Fibroblast of skin of scalp (primary cell): ENCODE results near the gene NPAS3.
A peak's percentile ranks its signal among the peaks of the same experiment; 100 is the strongest.

Experiments used
- DNase-seq: peaks from one replicate; pipeline ENCODE4 v3.0.0-alpha.2; 2013

The NPAS3 gene

DNA sequence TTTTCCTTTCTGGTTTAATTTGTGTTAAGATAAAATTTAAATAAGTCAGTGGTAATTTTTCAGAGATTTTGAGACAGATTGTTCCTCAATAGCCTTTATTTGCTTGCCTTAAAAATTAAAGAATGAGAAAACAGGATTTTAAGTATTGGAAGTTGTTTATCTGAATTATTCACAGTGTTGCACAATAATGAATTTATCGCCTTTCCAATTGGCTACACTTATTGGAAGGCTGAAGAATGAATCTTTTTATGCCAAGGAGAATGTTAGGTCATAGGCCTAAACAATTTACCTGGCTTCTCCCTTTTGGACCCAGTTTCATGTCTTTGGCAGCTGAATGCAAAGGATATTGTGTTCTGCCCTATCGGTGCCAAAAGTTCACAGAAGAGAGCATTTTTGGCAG lies 250.2 kb downstream of the NPAS3 start:
- no peak for DNase-seq

DNA sequence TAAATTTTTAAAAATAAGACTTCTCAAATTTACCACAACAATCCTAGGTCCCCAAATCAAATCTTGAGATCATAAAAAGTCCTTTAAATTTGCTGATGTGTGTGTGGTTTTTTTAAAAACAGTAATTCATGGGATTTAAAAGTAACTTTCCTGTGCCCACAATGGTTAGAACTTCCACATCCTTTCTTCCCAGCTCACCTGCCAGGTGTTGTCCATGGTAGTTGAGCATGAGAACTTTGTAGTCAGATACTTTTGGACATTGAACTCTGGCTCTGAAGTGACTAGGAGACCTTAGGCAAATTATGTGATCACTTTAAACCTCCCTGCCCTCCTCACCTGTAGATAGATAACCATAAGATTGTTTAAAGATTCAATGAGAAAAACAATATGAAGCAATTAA lies 253.2 kb downstream of the NPAS3 start:
- DNase-seq = no peak

DNA sequence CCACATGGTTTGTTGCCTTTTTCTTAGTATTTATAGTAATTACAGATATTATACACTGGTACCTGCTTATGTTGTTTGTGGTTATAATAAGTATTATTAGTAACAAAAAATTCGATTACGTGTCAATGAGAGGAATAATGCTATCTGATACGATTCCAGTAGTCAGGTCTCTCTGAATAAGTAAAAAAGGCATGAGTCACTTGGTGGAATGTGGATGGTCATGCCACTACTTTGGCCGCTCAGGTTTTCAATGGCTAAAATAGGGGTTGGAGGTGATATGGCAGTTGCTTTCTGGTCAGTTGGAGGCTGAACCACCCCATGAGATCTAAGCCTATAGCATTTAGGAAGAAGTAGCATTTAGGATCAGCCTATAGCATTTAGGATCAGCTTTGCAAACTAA lies 255.9 kb downstream of the NPAS3 start:
- no peak for DNase-seq

DNA sequence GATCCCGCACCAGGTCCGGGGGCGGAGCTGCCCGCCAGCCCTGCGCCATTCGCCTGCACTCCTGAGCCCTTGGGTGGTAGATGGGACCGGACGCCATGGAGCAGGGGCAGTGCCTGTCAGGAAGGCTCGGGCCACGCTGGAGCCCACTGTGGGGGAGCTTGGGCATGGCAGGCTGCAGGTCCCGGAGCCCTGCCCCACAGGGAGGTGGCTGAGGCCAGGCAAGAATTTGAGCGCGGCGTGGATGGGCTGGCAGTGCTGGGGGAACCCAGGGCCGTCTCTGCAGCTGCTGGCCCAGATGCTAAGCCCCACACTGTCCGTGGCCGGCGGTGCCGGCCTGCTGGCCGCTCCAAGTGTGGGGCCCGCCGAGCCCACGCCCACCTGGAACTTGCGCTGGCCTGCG lies 260.0 kb downstream of the NPAS3 start:
- DNase-seq = no peak

DNA sequence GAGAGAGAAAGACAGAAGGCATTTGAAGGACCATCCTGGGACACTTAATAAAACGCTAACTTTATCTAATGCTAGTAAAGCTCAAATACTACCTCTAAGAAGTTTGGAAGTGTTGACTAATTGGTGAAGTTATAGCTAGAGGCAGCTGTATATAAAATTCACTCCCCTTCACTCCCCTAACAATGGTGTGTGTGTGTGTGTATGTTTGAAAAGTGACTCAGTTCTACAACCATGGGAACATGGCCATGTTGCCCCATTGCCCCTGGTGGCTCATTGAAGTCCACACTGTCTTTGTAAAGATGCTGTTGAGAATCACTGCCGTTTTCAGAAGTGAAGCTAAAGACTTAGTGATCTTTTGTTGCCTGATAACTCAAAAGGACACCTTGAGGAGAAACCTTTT lies 262.4 kb downstream of the NPAS3 start:
- DNase-seq = no peak

DNA sequence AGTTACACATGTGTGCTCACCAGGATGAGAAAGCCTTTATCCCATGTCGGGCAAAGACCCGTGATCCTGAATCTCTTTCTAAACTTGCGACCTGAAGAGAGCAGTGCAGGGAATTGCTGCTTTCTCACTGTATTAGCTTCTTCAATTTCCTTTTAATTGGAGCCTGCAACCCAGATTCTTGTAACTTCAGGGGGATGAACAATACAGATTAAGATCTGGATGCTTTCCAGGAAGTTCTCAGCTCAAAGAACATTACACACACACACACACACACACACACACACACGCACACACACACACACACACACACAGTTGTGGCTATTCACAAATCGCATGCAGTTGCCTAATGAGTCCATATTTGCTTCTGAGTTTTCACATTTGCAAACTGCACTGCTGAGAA lies 268.3 kb downstream of the NPAS3 start:
- no peak for DNase-seq

DNA sequence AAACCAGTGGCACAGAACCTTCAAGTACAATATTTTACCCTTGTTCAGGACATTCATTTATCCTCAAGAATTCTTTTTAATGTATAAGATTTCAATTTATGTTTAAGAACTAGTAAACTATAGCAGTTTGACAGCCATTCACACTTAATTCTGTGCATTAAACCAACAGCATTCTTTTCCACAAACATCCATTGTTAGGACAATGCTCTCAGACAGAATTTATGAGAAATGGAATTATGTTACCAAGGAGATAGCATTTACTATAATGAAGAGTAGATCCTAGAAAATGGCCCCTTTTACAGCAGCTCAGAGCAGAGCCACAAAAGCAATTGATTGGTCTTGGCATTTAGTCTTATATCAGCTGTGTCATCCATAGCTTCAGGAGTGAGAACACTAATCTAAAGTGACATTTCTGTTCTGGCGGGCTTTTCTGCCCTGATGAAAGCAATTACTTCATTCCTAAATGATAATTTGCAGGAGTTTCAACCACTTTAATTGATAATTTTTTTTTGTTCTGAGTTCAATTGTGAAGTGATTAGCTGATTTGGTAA lies 268.9 kb downstream of the NPAS3 start:
- DNase-seq = no peak

DNA sequence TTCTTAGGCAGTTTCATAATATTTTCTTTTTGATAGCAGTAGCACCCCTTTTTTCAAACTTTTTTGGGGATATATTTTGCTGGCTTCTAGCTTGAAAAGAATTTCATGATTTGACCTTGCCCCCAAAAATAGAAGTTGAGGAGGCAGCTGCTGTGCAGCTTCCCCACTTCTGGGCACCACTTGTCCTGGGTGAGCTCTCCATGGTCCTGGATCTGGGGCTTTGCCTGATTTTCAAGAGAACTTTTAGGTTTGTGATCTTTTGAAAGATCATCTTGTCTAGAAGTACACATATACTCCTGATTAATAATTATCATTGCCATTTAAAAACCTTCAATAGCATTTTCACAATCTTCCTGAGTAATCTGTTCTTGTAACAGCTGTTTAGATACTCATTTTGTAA lies 271.6 kb downstream of the NPAS3 start:
- DNase-seq = peak; percentile 41

DNA sequence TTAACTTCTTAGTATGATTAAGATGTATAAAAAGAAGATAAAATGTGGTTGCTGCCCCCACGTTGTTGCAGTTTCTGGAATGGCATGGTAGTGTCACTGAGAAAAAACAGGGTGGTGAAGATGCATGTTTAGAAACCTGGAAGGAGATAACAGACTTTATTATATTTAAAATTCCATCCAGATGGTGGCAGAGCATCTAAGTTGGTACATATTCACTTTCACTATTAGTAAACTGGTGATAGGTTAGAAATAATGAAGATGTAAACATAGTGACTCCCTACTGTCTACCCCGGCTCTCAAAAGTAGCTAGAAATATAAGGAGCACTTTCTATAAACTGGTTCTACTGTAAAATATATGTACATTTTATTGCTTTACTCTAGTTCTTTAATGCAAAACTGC lies 279.3 kb downstream of the NPAS3 start:
- no peak for DNase-seq

DNA sequence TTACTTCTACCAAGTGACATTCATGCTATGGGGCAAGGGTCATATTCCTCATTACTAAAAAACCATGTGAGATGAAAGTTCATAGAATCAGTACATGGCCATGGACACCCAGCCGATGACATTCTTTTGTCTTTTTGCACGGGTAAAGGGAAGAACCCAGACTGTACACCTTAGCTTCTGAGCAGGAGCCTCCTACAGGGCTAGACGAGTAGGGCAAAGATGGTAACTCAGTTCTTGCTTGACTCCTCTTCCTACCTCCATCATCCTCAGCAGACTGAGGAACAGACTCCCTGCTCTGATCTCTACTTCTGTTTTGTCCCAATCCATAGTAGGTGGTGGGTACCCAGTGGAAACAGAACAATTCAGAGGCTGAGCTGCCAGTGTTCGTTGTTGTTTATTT lies 281.3 kb downstream of the NPAS3 start:
- no peak for DNase-seq

DNA sequence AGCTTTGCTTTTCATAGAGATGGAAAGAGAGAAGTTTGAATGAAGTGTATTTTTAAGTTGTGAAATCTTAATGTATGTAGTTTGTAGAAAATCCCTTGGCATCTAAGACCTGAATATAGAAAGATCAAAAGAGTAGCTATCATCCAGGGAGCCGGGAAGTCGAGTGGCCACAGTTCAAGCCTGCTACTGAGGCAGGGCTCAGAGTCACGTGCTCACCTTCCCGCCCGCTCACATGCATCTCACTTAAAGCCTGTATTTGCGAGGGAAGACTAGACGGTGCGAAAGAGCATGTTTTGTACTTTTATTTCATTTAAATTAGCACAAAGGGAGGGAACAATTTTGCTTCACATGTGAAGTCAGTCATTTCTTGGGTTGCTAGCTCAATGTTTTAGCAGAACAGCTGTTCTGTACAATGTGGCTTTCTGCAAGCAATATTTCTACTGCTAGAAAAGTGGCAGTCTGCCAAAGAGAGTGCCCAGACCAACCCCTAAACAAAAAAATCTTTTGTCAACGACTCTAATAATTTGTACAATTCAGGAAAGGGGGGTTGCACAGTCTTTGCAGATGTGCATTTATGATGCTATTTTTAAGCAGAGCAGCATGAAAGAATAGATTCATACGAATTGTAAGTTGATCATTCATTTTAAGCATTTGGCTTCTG lies 290.7 kb downstream of the NPAS3 start:
- peak; percentile 14 for DNase-seq

DNA sequence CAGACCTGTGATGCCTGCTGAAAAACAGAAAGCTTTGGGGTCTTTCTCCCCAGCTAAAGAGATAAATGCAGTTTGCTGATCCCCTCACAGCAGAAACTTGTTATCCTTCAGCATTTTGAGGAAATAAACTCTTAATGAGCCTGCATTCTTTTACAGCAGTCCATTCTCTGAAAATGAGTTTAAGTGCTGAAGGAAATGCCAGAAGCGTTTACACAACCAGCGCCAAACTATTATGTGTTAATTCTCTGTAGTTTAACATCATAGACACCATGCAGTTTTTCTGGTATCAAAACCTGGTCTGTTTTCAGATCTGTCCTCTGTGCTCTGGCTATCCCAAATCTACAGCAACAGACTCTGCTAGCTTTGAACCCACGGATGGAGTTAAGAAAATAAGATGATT lies 291.3 kb downstream of the NPAS3 start:
- no peak for DNase-seq

DNA sequence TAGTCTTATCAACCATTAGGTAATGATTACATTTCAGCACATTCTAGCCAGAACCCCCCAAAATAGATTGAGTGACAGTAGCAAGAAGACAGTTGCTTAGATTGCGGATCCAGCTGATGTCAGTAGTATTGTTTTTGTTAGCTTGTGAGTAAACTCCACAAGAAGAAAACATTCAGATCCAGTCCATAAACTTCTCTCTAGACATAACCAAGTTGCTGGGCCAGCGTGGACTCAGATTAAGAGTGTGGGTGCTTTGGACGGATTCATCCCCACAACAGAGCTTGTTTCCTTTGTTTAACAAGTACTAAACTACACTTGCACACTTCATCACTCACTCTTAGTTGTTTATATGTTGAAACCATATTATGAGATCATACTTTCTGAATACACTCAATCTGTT lies 293.4 kb downstream of the NPAS3 start:
- DNase-seq = no peak

DNA sequence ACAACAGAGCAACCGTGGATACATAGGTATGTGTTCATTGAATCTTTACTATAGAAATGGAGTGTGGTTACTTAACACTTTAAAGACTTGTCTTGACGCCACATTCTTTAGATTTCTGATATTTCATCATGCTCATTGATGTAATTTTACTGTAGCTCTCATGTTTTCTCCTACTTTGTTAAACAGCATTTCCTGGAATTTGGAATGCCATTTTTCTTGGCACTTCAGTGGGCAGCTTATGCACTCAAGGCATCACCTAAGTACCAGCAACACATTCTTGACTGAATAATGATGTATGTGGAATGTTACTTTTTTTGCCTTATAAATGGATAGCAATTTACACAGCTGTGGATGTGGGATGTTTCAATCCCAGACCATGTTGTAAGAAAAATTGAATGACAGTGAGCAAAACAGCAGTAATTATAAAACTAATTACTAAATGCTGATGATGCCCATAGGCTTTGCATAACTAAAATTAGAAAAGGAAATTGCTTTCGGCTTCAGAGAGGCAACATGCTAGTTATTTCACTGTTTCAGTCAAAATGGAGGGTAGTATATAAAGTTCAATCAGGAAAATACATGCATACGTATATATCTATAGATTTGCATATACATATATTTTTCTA lies 298.5 kb downstream of the NPAS3 start:
- DNase-seq = peak; percentile 37

DNA sequence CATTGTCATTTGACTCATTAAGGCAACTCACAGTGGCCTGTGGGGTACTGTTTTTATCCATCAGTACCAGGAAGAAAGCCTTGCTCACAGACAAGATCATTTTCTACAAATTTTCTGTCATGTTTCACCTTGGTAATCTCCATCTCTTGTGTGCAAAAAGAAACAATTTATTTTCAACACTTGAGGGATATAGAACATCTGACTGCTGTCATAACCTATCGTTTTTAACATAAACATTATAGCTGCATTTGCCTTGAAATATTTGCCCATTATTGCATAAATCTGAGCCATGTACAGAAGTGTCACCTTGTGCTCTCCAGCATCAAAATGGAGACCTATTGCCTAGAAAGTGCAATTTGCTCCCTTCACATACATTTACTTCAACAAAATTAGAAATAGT lies 300.8 kb downstream of the NPAS3 start:
- no peak for DNase-seq

DNA sequence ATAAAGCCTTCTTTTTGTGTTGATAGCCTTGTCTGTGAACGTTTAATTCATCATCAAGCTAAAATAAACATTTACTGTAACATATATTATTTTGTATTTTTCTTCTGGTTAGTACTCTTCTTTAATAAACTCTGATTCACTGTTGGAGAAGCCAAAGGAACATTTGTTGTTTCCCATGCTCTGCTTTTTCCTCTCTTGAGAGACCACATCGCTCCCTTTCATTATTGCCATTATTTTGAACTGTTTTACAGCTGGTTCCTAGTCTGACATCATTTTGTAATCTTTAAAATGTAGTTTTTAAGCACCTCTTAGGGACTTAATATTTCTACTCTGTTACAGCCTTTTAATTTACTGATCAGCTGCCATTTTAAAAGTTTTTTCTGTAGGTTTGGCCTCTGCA lies 301.8 kb downstream of the NPAS3 start:
- no peak for DNase-seq

DNA sequence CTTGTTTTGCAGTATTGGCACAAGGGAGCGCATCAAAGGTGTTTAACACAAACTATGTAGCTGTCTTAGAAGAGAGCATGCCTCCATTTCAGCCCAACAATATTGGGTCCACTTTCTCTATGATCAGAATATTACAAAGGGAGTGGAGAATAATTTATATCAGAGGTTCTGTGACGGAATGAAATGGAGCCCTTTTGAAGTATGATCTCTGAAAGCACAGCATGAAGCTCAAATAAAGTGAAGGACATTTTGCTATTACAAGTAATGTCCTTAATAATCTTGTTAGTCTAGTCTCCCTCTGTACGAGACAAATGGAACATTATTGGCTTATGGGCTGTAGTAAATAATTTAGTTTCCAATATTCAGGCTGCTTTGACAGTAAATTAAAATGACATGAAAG lies 302.7 kb downstream of the NPAS3 start:
- DNase-seq = no peak

DNA sequence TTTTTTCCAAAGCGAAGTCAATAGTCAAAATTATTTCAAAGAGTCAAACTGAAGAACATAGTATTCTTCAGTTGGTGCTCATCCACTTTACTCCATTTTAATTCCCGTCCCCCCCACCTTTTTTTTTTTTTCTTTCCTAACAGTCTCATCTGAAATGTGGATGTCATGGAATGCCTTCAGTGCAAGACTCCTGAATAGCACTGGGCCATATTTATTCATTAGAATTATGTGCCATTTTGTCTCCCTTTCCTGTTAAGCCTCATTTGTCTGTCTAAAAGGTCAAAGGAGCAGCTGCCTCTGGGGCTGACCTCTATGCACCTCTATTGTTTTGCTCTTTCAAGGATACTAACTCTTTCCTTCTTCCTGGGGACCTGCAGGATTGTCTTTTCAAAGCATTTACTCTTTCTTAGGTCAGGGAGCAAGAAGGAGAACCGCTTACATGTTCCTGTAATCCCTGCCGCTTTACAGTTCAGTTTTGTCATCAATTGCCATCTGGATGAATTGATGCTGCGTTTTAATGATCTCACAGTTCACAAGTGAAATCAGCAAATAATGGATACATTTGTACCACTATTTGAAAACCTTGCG lies 310.6 kb downstream of the NPAS3 start:
- DNase-seq = no peak

DNA sequence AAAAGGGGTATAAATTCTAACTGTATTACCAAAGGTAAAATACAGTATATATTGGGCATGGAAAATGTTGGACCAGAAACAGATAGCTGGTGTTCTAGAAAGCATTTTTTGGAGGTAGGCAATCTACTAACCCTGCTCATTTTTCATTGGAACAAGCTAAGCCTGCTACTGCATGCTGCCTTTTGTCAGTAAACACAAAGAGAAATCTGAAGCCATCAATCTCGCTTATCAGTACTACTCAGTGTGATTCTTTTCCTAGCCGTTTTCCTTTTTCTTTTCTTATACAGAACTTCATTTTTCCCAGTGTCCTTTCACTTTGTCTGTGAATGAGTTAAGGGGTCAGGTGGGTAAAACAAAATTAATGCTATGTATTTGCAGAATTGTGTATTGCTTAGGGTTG lies 312.3 kb downstream of the NPAS3 start:
- DNase-seq = no peak

DNA sequence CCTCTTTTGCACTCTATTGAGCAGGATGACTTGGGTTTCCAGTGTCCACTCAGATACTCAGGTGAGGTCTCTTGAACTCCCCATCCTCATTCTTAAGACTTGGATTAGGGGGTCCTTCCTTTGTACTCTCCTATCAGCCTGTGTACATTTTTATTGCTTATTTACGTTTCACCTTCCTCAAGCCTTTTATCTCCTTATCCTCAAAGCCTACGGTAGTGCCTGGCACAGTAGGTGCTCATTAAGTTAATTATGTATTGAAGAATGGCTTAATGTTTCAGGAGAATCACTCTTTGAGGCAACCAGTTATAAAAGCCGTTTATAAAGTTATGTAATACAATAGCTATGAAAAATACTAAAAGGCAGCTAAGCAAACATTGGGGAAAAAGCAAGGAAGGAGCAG lies 315.7 kb downstream of the NPAS3 start:
- DNase-seq = no peak

DNA sequence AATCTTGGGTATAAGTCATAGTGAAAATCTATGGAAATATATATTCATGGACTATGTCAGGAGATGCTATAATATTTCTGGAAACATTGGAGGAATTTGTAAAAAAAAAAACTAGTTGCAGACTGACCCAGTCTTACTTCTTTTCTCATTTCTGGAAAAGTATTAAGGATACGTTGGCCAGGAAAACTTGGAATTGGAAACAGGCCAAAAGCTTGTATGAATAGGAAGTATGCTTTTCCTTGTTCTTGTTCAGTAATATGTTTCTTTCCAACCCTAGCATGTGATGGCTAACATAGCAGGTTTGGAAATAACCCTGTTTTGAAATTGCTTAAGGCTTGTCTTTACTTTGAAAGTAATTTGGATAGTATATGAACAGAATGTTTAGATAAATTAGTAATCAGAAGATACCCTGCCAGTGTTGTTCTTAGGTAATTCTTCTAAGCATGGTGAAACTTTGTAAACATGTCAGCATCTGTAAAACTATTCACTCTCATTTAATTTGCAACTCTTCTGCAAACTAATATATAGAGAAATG lies 316.2 kb downstream of the NPAS3 start:
- no peak for DNase-seq

DNA sequence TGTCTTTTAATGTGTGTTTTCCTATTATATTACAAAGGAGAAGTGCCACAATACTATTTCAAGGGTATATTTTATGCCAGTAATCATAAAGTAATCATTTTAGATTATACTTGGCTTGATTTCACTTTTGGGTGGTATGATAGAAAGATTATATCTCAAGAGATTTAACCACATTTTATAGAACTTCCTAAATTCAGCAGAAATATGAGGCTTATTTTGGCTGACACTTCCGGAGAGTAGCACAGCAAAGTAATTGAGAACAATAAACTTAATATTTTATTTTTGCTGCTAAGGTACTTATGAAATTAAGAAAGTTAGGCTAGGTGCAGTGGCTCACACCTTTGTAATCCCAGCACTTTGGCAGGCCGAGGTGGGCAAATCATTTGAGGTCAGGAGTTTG lies 319.1 kb downstream of the NPAS3 start:
- no peak for DNase-seq

DNA sequence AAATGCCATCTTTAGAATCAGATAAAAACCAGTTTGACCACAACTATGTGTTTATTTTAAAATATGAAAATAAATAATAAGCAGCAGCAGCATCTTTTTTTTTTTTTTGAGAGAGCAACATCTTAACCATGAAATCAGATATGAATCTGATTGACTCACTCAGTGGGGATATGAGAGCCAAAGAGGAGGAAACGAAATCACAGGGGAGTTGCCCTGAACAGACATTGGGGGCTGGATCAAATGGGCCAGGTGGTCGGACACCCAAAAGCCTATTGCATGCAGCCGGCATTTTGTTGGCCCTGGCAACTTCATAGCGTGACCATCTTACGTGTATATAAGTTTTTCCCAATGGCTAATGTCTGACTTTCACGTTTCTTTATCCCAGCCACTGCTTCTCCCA lies 321.1 kb downstream of the NPAS3 start:
- DNase-seq = no peak

DNA sequence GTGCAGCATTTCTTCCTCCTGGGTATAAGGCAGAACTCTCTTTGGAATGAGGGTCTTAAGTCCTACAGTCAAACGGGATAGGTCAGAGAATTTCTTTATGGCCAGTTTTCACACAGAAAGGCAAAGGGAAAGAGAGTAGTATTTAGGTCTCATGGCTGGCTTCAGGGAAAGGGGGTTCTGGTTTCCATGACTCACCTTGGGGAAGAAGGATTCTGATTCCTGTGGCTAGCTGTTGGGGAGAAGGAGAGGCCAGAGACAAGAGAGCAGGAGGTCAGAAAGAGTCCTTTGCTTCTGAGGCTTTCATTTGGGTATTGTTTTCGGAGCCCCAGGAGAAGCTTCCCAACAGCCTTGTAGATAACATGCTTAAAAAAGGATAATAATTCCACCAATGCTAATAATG lies 332.5 kb downstream of the NPAS3 start:
- peak; percentile 15 for DNase-seq
